Measurements from ENCODE around the gene ADGRE1. TPM values are rescaled to one million over a fixed set of nuclear protein-coding genes. Genes with fewer than 3 reads are reported as not detected.

The ADGRE1 gene
- total and polyA plus RNA-seq, 4 donors: 0.39 to 16.2 (median 1.8) TPM

DNA sequence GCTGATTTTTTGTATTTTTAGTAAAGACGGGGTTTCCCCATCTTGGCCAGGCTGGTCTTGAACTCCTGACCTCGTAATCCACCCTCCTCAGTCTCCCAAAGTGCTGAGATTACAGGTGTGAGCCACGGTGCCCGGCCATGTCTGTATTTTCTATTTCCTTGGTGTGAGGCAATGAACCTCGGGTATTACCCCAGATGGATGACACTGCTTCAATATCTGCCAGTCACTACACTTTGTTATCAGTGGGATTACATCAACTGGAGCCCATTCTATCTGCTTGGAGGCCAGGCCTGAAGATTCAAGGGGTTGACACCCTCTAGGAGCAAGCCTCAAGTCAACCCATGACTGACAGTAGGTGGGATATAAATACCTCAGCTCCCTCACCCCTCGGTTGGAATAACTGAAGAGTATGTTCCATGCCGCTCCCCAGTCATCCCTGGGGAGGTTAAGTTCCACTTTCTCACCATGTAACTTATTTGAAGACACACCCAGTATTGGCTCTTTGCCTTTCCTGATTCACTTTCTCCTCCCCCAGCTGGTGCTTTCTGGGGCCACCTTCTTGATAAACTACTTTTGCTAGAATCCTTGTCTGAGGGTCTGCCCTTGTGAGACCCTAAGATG is 992 bp upstream of the ADGRE1 start:
- H3K9me3 ChIP-seq (ENCODE audit: control insufficient read depth in 4 of 4, low read length in 3 of 4): peaks cover 0 to 4% (median 0%) of the 10 kb centered on the region in 4 donors
- H3K27me3 ChIP-seq (ENCODE audit: control insufficient read depth in 4 of 4, insufficient read depth in 4 of 4, low read length in 3 of 4): no peaks in the 10 kb centered on the region
- no peaks in the 10 kb centered on the region for H3K36me3 ChIP-seq (ENCODE audit: control insufficient read depth in 4 of 4, insufficient read depth in 3 of 4, low read depth in 1 of 4, low read length in 3 of 4)
- H3K4me1 ChIP-seq (ENCODE audit: control insufficient read depth in 4 of 4, insufficient read depth in 4 of 4, low read length in 3 of 4): no peaks in the 10 kb centered on the region
- H3K9ac ChIP-seq (ENCODE audit: low read depth in 1 of 2, low read length in 2 of 2): no peak overlapping the region
- TF ChIP-seq TAF1 (conservative IDR thresholded peaks at IDR 0.05): no peak
- no peak for TF ChIP-seq FOXA2 (IDR thresholded peaks at IDR 0.05)
- no peak for TF ChIP-seq YY1 (IDR thresholded peaks at IDR 0.05)
- TF ChIP-seq, protein P1, sequence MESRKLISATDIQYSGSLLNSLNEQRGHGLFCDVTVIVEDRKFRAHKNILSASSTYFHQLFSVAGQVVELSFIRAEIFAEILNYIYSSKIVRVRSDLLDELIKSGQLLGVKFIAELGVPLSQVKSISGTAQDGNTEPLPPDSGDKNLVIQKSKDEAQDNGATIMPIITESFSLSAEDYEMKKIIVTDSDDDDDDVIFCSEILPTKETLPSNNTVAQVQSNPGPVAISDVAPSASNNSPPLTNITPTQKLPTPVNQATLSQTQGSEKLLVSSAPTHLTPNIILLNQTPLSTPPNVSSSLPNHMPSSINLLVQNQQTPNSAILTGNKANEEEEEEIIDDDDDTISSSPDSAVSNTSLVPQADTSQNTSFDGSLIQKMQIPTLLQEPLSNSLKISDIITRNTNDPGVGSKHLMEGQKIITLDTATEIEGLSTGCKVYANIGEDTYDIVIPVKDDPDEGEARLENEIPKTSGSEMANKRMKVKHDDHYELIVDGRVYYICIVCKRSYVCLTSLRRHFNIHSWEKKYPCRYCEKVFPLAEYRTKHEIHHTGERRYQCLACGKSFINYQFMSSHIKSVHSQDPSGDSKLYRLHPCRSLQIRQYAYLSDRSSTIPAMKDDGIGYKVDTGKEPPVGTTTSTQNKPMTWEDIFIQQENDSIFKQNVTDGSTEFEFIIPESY (IDR thresholded peaks at IDR 0.05): no peak
- no peak for TF ChIP-seq HNF4A (conservative IDR thresholded peaks at IDR 0.05)
- H3K27ac ChIP-seq (ENCODE audit: low read depth in 1 of 2, low read length in 2 of 2): no peak overlapping the region
- H3K4me3 ChIP-seq (ENCODE audit: low read depth in 1 of 3, low read length in 3 of 3): no peak overlapping the region
- DNase-seq (ENCODE audit: low spot score): no peak
- 75% methylated on average over 7 of the region's 7 CpGs for WGBS

DNA sequence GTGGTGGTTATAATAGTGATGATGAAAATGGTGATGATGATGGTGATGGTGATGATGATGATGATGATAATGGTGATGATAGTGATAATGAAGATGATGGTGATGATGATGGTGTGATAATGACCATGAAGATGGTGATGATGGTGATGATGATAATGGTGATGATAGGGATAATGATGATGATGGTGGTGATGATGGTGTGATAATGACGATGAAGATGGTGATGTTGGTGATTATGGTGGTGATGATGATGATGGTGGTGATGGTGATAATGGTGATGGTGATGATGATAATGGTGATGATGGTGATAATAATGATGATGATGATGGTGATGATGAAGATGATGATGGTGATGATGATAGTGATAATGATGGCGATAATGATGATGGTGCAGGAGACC is 1.6 kb downstream of the ADGRE1 start:
- no peak for DNase-seq (ENCODE audit: low spot score)
- peaks cover 0 to 4% (median 0%) of the 10 kb centered on the region in 4 donors for H3K9me3 ChIP-seq (ENCODE audit: control insufficient read depth in 4 of 4, low read length in 3 of 4)
- TF ChIP-seq, protein P2, sequence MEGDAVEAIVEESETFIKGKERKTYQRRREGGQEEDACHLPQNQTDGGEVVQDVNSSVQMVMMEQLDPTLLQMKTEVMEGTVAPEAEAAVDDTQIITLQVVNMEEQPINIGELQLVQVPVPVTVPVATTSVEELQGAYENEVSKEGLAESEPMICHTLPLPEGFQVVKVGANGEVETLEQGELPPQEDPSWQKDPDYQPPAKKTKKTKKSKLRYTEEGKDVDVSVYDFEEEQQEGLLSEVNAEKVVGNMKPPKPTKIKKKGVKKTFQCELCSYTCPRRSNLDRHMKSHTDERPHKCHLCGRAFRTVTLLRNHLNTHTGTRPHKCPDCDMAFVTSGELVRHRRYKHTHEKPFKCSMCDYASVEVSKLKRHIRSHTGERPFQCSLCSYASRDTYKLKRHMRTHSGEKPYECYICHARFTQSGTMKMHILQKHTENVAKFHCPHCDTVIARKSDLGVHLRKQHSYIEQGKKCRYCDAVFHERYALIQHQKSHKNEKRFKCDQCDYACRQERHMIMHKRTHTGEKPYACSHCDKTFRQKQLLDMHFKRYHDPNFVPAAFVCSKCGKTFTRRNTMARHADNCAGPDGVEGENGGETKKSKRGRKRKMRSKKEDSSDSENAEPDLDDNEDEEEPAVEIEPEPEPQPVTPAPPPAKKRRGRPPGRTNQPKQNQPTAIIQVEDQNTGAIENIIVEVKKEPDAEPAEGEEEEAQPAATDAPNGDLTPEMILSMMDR (IDR thresholded peaks at IDR 0.05; ENCODE audit: low read depth, low read length, missing input control): no peak
- TF ChIP-seq FOXA1 (IDR thresholded peaks at IDR 0.05) (no peak), YY1 (IDR thresholded peaks at IDR 0.05) (no peak), TAF1 (conservative IDR thresholded peaks at IDR 0.05) (no peak), JUND (IDR thresholded peaks at IDR 0.05) (no peak), NR2F2 (IDR thresholded peaks at IDR 0.05) (no peak), EGR1 (IDR thresholded peaks at IDR 0.05; ENCODE audit: low read depth in 2 of 2) (no peak), RXRA (IDR thresholded peaks at IDR 0.05) (no peak), HNF4A (conservative IDR thresholded peaks at IDR 0.05) (no peak), GABPA (IDR thresholded peaks at IDR 0.05 in 1 of 2, conservative IDR thresholded peaks at IDR 0.05 in 1 of 2) (no peak), SP1 (IDR thresholded peaks at IDR 0.05) (no peak), FOXA2 (IDR thresholded peaks at IDR 0.05) (no peak), HNF4G (IDR thresholded peaks at IDR 0.05) (no peak), RAD21 (IDR thresholded peaks at IDR 0.05) (no peak)
- TF ChIP-seq, protein P3, sequence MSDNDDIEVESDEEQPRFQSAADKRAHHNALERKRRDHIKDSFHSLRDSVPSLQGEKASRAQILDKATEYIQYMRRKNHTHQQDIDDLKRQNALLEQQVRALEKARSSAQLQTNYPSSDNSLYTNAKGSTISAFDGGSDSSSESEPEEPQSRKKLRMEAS (IDR thresholded peaks at IDR 0.05): no peak
- TF ChIP-seq, protein P4, sequence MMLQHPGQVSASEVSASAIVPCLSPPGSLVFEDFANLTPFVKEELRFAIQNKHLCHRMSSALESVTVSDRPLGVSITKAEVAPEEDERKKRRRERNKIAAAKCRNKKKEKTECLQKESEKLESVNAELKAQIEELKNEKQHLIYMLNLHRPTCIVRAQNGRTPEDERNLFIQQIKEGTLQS (IDR thresholded peaks at IDR 0.05): no peak
- TF ChIP-seq, protein P5, sequence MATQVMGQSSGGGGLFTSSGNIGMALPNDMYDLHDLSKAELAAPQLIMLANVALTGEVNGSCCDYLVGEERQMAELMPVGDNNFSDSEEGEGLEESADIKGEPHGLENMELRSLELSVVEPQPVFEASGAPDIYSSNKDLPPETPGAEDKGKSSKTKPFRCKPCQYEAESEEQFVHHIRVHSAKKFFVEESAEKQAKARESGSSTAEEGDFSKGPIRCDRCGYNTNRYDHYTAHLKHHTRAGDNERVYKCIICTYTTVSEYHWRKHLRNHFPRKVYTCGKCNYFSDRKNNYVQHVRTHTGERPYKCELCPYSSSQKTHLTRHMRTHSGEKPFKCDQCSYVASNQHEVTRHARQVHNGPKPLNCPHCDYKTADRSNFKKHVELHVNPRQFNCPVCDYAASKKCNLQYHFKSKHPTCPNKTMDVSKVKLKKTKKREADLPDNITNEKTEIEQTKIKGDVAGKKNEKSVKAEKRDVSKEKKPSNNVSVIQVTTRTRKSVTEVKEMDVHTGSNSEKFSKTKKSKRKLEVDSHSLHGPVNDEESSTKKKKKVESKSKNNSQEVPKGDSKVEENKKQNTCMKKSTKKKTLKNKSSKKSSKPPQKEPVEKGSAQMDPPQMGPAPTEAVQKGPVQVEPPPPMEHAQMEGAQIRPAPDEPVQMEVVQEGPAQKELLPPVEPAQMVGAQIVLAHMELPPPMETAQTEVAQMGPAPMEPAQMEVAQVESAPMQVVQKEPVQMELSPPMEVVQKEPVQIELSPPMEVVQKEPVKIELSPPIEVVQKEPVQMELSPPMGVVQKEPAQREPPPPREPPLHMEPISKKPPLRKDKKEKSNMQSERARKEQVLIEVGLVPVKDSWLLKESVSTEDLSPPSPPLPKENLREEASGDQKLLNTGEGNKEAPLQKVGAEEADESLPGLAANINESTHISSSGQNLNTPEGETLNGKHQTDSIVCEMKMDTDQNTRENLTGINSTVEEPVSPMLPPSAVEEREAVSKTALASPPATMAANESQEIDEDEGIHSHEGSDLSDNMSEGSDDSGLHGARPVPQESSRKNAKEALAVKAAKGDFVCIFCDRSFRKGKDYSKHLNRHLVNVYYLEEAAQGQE (IDR thresholded peaks at IDR 0.05): no peak
- TF ChIP-seq, protein P1 (IDR thresholded peaks at IDR 0.05): no peak
- no peak overlapping the region for H3K27ac ChIP-seq (ENCODE audit: low read depth in 1 of 2, low read length in 2 of 2)
- no peak overlapping the region for H3K9ac ChIP-seq (ENCODE audit: low read depth in 1 of 2, low read length in 2 of 2)
- H3K27me3 ChIP-seq (ENCODE audit: control insufficient read depth in 4 of 4, insufficient read depth in 4 of 4, low read length in 3 of 4): no peaks in the 10 kb centered on the region
- no peaks in the 10 kb centered on the region for H3K36me3 ChIP-seq (ENCODE audit: control insufficient read depth in 4 of 4, insufficient read depth in 3 of 4, low read depth in 1 of 4, low read length in 3 of 4)
- 92% methylated on average over 2 of the region's 2 CpGs for WGBS
- no peaks in the 10 kb centered on the region for H3K4me1 ChIP-seq (ENCODE audit: control insufficient read depth in 4 of 4, insufficient read depth in 4 of 4, low read length in 3 of 4)
- H3K4me3 ChIP-seq (ENCODE audit: low read depth in 1 of 3, low read length in 3 of 3): no peak overlapping the region
